ENCODE measurements around the gene NCR3LG1.

GRCh38 chr11:17386331-17387084 is 34.9 kb downstream of the NCR3LG1 start:
- no peak for TF ChIP-seq EZH2 (IDR thresholded peaks at IDR 0.05)
- no peak for TF ChIP-seq POLR2AphosphoS5 (IDR thresholded peaks at IDR 0.05; ENCODE audit: borderline replicate concordance, low read depth, low read length)
- no peak for TF ChIP-seq FOXP2 (optimal IDR thresholded peaks at IDR 0.05; ENCODE audit: control extremely low read depth, extremely low read length, insufficient read depth)

Data from SK-N-MC (cell line).